ENCODE data around the gene CCDC71.

GRCh38 chr3:49175530-49175929 lies 9.4 kb upstream of the CCDC71 start:
- no peak for TF ChIP-seq CTCF (IDR thresholded peaks at IDR 0.05 in 8 of 11, conservative IDR thresholded peaks at IDR 0.05 in 3 of 11)
- TF ChIP-seq POLR2A (IDR thresholded peaks at IDR 0.05): no peak
